Stimulated activated CD4-positive, alpha-beta T cell treated with anti-CD3 and anti-CD28 coated beads, Interleukin-4, amount 100 ng/mL, for 1 hour (primary cell): ENCODE data around the gene FADD.
"Not testable (repeated sequence)": the region's sequence is repeated elsewhere in the genome, so short reads cannot be mapped to it uniquely, and the experiment has no call there.

Source experiments
- DNase-seq: peaks from one replicate; pipeline ENCODE4 v3.0.0-alpha.2; 2020

The FADD gene

GRCh38 chr11:70205766-70206165, 2.7 kb downstream of the FADD start:
- no peak for DNase-seq

DNA sequence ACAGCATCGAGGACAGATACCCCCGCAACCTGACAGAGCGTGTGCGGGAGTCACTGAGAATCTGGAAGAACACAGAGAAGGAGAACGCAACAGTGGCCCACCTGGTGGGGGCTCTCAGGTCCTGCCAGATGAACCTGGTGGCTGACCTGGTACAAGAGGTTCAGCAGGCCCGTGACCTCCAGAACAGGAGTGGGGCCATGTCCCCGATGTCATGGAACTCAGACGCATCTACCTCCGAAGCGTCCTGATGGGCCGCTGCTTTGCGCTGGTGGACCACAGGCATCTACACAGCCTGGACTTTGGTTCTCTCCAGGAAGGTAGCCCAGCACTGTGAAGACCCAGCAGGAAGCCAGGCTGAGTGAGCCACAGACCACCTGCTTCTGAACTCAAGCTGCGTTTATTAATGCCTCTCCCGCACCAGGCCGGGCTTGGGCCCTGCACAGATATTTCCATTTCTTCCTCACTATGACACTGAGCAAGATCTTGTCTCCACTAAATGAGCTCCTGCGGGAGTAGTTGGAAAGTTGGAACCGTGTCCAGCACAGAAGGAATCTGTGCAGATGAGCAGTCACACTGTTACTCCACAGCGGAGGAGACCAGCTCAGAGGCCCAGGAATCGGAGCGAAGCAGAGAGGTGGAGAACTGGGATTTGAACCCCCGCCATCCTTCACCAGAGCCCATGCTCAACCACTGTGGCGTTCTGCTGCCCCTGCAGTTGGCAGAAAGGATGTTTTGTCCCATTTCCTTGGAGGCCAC, 3.3 kb downstream of the FADD start:
- DNase-seq, result no peak

DNA sequence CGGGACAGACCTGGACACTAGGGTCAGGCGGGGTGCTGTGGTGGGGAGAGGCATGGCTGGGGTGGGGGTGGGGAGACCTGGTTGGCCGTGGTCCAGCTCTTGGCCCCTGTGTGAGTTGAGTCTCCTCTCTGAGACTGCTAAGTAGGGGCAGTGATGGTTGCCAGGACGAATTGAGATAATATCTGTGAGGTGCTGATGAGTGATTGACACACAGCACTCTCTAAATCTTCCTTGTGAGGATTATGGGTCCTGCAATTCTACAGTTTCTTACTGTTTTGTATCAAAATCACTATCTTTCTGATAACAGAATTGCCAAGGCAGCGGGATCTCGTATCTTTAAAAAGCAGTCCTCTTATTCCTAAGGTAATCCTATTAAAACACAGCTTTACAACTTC, 3.9 kb downstream of the FADD start:
- DNase-seq, result no peak

GRCh38 chr11:70207531-70208131, 4.5 kb downstream of the FADD start:
- DNase-seq, result no peak

GRCh38 chr11:70209391-70209912, 6.4 kb downstream of the FADD start:
- no peak for DNase-seq

GRCh38 chr11:70210051-70210501, 7.0 kb downstream of the FADD start:
- no peak for DNase-seq

DNA sequence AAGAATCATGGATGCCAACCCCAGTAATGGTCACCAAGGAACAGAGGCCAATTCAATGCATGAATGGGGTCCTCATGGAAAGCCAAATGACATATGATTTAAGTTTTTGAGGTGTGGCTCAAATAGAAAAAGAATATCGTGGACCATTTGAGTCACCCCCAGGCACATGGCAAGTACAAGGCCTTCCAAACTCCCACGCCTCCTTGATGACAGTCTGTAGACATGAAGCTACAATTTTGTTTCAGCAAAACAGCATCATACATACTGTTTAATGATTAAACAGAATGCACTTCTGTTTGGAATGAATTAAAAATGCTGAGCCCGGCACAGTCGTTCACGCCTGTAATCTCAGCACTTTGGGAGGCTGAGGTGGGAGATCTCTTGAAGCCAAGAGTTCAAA, 7.4 kb downstream of the FADD start:
- no peak for DNase-seq

- DNase-seq, result no peak
Observed at GRCh38 chr11:70212227-70212811, 9.2 kb downstream of the FADD start.

DNA sequence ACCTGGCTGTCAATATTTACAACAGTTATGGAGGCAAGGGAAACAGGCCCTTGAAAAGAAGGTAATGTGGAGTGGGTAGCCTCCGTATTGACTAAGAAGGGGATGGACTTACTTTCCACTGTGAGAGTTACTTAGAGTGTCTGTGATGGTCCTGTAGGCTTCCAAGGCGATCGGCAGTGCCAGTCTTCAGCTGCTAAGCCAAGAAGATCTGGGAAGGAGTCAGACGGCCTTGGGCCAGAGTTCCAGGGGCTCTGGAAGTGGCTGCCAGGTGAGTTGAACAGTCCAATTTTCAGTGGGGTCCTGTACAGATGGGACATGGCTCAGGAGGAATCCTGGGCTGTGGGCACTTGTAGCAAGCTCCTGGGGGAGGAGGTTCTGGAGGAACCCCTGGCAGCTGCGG, 14.3 kb downstream of the FADD start:
- DNase-seq, result not testable (repeated sequence)

DNA sequence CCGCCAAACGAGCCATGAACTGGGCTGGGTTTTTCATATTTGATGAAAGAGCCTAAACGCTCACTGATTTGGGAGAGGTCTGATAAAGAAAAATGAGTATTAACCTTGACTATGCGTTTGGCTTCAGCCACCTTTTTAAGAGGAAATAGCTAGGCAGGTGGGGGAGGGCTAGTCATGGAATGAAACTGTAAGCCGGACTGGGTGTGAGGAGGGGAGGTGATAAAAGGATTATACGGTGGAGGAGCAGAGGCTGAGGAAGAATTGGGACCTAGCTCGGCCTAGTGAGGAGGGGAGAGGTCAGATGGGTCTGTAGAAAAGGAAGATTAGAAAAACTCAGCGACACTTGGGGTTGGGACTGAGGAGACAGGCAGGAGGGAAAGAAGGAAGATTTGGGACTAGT, 15.0 kb downstream of the FADD start:
- not testable (repeated sequence) for DNase-seq

DNA sequence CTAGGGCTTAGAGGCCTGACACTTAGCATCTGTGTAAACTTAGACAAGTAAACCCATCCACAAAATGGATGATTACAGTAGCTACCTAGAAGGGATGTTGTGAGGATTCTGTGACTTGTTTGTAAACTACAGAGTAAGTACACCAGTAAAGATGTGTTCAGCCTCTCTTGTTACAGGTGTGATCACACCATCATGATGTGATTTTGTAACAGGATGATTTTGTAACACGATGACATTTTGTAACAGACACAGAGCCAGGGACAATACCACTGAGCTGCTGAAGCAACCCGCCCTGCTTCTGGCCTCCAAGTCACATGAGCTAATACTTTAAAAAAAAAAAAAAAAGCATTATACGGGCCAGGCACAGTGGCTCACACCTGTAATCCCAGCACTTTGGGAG, 17.0 kb downstream of the FADD start:
- no peak for DNase-seq

DNA sequence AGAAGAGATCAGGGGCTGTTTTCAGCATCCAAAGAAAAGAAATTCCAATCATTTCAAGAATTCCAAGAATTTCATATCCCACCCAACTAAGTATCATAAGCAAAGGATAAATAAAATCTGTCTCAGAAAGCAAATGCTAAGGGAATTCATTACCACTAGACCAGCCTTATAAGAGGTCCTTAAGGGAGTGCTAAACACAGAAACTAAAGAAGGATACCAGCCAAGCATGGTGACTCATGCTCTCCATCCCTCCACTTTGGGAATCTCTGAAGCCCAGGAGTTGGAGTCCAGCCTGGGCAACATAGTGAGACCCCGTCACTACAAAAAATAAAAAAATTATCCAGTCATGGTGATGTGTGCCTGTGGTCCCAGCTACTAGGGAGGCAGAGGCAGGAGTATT, 17.8 kb downstream of the FADD start:
- no peak for DNase-seq

GRCh38 chr11:70225681-70226177, 22.6 kb downstream of the FADD start:
- no peak for DNase-seq

- DNase-seq, result no peak
Observed at GRCh38 chr11:70226183-70226582, 23.1 kb downstream of the FADD start.

GRCh38 chr11:70226967-70227366, 23.9 kb downstream of the FADD start:
- DNase-seq, result no peak

GRCh38 chr11:70229737-70230136, 26.6 kb downstream of the FADD start:
- DNase-seq, result no peak

GRCh38 chr11:70230151-70230839, 27.2 kb downstream of the FADD start:
- no peak for DNase-seq

DNA sequence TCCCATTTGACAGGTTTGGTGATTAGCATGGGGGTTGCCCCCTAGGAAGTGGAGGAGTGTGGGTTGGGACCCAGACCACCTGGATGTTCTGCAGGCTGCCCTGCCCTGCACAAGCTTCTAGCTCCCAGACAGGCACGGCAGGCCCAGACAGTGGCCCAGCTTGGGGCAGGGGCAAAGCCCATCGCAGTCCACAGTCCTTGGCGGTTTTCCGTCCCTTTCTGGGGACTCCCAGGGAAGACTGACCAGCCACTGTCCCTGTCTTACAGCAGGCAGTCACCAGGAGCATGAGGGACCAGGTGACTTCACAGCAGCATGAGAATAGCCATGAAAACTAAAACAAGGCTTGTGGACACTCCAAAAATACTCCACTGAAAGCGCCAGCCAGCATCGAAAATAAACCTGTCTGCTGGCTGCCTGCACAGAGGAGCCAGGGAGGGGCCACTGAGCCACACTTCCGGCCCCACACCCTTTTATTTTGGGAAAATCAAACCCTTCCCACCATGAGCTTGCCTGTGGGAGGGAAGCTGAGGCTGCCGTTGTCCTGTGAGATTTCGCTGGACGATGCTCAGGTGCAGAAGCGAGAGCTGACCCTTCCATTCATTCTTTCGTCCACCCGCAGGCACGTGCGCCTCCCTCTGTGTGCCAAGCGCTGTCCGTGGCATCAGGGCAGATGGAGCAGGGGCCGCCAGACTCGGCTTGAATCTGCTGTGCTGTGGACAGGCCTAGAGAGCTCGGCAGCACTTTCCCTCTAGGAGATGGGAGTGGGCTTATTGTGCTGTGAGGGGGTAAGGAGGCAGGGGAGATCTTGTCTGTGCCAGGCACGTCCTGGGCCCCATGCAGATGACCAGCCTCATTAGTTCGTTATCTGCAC, 28.0 kb downstream of the FADD start:
- DNase-seq, result no peak

- no peak for DNase-seq
Observed at GRCh38 chr11:70233034-70233433, 29.9 kb downstream of the FADD start.

GRCh38 chr11:70233511-70233934, 30.4 kb downstream of the FADD start:
- no peak for DNase-seq

DNA sequence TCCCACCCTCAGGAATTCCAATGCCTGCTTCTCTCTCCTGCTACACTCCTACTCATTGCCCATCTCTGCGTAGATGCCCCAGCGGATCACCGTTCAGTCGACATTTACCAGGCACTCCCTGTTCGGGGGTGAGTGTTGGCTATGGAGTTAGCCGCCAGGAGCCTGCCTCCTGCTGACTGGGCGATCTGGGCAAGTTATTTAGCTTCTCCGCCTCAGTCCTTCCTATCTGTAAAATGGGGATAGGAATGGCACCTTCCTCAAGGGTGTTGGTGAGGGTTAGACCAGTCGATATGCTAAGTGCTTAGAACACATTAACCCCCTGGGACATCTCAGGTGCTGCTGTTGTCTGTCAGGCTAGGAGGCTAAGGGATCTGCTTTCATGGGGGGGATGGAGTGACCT, 30.9 kb downstream of the FADD start:
- DNase-seq, result no peak

DNA sequence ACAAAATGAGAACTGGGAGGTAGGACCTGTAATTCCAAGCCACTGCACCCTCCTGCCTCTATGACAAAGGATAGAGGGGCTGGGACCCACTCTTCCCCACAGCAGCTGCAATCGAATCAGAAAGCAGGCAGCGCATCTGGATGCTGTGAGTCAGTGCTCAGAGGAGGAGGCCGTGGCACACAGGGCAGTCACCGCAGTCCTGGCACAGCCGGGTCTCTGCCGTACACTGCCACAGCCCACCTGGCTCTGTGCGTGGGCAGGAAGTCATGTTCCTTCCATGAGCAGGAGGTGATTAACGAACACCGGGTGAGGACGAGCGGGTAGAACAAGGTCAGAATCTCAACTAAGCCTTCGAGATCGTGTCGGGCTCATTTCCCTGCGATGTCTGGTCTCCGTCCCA, 37.2 kb downstream of the FADD start:
- DNase-seq, result no peak
